ENCODE measurements around the gene ZNF410. TPM values are rescaled to one million over a fixed set of nuclear protein-coding genes. Genes with fewer than 3 reads are reported as not detected.

ZNF410 gene
- total and polyA plus RNA-seq, 2 of the 8 experiments (the other 6 are each of a cell fraction or from before 2014, with no cell fraction given) = 11.2 to 18.9 TPM

GRCh38 chr14:73935666-73936065 is 49.0 kb downstream of the ZNF410 start:
- Histone ChIP-seq H4K8ac (ENCODE audit: extremely low read depth, insufficient read depth, low read length) (no peak overlapping the region), H2BK120ac (replicated peaks; ENCODE audit: low read depth, low read length) (no peak overlapping the region), H3K4me3 (ENCODE audit: extremely low read depth in 1 of 4, insufficient read depth in 2 of 4, low read depth in 3 of 4, low read length in 4 of 4) (no peak overlapping the region), H2AK5ac (ENCODE audit: low read depth, low read length) (no peak overlapping the region), H4K20me1 (replicated peaks in 1 of 2; ENCODE audit: control insufficient read depth in 1 of 2, insufficient read depth in 2 of 2, low read length in 2 of 2) (no peaks in the 10 kb centered on the region), H4K91ac (replicated peaks; ENCODE audit: insufficient read length, low read length) (no peak overlapping the region), H3K14ac (ENCODE audit: insufficient read length) (no peak overlapping the region), H4K5ac (ENCODE audit: insufficient read length, low read depth, low read length) (no peak overlapping the region), H2BK12ac (ENCODE audit: low read depth, low read length) (no peak overlapping the region), H2BK15ac (ENCODE audit: low read length) (no peak overlapping the region), H3K18ac (ENCODE audit: extremely low read depth, low read length) (no peak overlapping the region), H3K4ac (replicated peaks; ENCODE audit: insufficient read length, low read depth, low read length) (no peak overlapping the region), H3K79me2 (ENCODE audit: control insufficient read depth in 1 of 2, insufficient read depth in 2 of 2, low read length in 2 of 2) (no peaks in the 10 kb centered on the region), H2BK20ac (ENCODE audit: low read length) (no peak overlapping the region), H3K36me3 (ENCODE audit: control insufficient read depth in 2 of 4, insufficient read depth in 4 of 4, low read length in 3 of 4) (peaks cover 0 to 15% (median 6%) of the 10 kb centered on the region in 4 experiments; a peak in 7 of 8 replicates), H3K27me3 (replicated peaks in 1 of 4; ENCODE audit: control insufficient read depth in 3 of 4, extremely low read depth in 1 of 4, insufficient read depth in 3 of 4, low read length in 3 of 4) (no peaks in the 10 kb centered on the region), H3K27ac (ENCODE audit: low read depth, low read length) (no peak overlapping the region), H3K4me1 (replicated peaks in 1 of 4; ENCODE audit: control insufficient read depth in 3 of 4, insufficient read depth in 4 of 4, low read length in 3 of 4) (no peaks in the 10 kb centered on the region), H3K4me2 (ENCODE audit: insufficient read depth in 1 of 2, low read depth in 2 of 2, low read length in 2 of 2) (no peak overlapping the region), H3K9ac (replicated peaks in 1 of 4; ENCODE audit: extremely low read depth in 1 of 4, low read depth in 3 of 4, low read length in 3 of 4) (no peak overlapping the region), H3K56ac (replicated peaks; ENCODE audit: insufficient read length, low read depth, low read length) (no peak overlapping the region), H3K79me1 (ENCODE audit: low read depth, low read length) (no peaks in the 10 kb centered on the region), H3K23me2 (ENCODE audit: low read depth, low read length) (no peaks in the 10 kb centered on the region), H2AFZ (ENCODE audit: low read length) (no peak overlapping the region), H2BK5ac (ENCODE audit: low read depth, low read length) (no peak overlapping the region), H3K9me3 (ENCODE audit: insufficient read depth in 2 of 2, low read depth in 1 of 2, low read length in 1 of 2) (no peaks in the 10 kb centered on the region), H3K23ac (ENCODE audit: insufficient read length) (no peak overlapping the region)
- 87% methylated on average over 2 of the region's 2 CpGs; no CpG with 5 or more reads in 1 of the 2 experiments for WGBS, 2 experiments (ENCODE audit: extremely low coverage in 1 of 2, insufficient coverage in 1 of 2, insufficient read length in 1 of 2, insufficient replicate concordance in 2 of 2, low coverage in 1 of 2, low lambda C conversion rate in 2 of 2, missing lambda C conversion rate in 1 of 2)
- TF ChIP-seq JUND (IDR thresholded peaks at IDR 0.05; ENCODE audit: low read length) = no peak
- TF ChIP-seq E2F6 (IDR thresholded peaks at IDR 0.05) = no peak
- CTCF ChIA-PET (ENCODE audit: partially characterized antibody) = interaction anchor here (0.6 to 2.2 kb wide), 29 partner anchors 8 to 272 kb away, joined by 3 to 12 read pairs (median 3); no protein-coding TSS in a partner anchor
- FAIRE-seq (no peak), DNase-seq (ENCODE audit: low read depth in 1 of 2, low spot score in 2 of 2) (no peak)
- POLR2A ChIA-PET (ENCODE audit: partially characterized antibody) = interaction anchor here (0.6 to 1.4 kb wide), 3 partner anchors 11 to 25 kb away, joined by 3 to 7 read pairs (median 3); partner anchors contain the start of genes COQ6 and FAM161B

Data from H1 (cell line).